DOHH2 (cell line): ENCODE results near the gene WWOX.

Experiments used
- EZH2phosphoT487 ChIP-seq: fragments of 200-600 bp; sonication (generic); IDR thresholded peaks from 2 replicates; pipeline ENCODE4 v1.6.1; 2017; ENCODE audit warnings: borderline replicate concordance, mild to moderate bottlenecking, antibody characterized with exemption, low read length, moderate library complexity, mixed read lengths
- TF ChIP-seq, protein P1 (sequence below): fragments of 200-600 bp; sonication (generic); IDR thresholded peaks from one replicate; pipeline ENCODE4 v1.5.1; 2014; ENCODE audit warnings: antibody characterized with exemption, mild to moderate bottlenecking, low read depth, low read length; ENCODE audit not compliant: poor library complexity, severe bottlenecking

DNA sequence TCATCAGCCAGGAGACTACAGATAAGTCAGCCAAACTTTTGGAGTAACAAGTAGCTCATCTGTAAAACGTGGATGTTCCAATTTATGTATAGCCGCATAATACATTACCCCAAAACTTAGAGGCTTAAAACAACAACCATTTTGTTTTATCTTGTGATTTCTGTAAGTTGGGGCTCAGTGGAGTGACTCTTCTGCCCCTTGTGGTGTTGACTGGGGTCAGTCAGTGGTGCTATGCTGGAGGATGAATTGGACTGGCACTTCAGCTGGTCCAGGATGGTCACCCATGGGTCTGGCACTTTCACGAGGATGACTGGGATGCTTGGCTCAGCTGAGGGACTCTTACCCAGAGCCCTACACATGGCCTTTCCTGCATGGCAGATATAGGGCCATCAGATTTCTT is 172.5 kb downstream of the WWOX start:
- TF ChIP-seq, protein P1, sequence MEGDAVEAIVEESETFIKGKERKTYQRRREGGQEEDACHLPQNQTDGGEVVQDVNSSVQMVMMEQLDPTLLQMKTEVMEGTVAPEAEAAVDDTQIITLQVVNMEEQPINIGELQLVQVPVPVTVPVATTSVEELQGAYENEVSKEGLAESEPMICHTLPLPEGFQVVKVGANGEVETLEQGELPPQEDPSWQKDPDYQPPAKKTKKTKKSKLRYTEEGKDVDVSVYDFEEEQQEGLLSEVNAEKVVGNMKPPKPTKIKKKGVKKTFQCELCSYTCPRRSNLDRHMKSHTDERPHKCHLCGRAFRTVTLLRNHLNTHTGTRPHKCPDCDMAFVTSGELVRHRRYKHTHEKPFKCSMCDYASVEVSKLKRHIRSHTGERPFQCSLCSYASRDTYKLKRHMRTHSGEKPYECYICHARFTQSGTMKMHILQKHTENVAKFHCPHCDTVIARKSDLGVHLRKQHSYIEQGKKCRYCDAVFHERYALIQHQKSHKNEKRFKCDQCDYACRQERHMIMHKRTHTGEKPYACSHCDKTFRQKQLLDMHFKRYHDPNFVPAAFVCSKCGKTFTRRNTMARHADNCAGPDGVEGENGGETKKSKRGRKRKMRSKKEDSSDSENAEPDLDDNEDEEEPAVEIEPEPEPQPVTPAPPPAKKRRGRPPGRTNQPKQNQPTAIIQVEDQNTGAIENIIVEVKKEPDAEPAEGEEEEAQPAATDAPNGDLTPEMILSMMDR: no peak
- TF ChIP-seq EZH2phosphoT487: no peak
